GM18951 (cell line): Measurements from ENCODE around the gene SLFNL1.

Source experiments
- POLR2A ChIP-seq: IDR thresholded peaks from 4 replicates; pipeline ENCODE4 v1.6.1; 2011; ENCODE audit warnings: mild to moderate bottlenecking; ENCODE audit not compliant: insufficient read length, insufficient read depth; ENCODE audit errors: extremely low read depth
- in situ Hi-C: fragments of 300-500 bp; cut with MboI; formaldehyde crosslinking; loops from one replicate; pipeline ENCODE4 v1.12.0; 2022; ENCODE audit warnings: low sequenced_read_pairs, mixed read lengths, inconsistent platforms; ENCODE audit not compliant: unreplicated experiment

SLFNL1 gene

DNA sequence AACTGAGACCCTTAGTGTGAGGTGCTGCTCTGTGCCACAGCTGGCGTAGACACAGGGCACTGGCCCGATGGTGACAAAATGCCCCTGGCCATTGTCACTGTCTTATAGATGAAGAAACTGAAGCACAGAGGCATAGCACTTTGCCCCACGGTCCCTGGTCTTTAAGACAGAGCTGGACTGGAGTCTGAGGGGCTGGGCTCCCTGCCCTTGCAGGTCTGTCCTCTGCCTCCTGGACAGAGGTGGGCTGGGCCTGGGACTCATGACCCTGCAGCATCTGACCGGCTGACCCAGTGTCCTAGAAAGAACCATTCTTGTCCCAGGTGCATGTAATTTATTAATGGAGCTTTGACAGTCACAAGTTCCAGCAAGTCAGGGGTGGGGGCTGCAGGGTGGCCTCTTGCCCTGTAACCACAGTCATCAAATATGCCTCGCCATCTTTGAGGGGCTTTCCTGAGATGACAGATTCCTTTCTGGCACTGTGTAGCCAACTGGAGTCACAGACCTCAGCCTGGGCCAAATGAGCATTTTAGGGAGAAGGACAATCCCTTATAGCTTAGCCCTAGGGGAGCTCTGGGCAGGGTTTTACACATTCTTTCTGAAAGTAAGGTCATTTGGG lies 6.1 kb downstream of the SLFNL1 start:
- no peak for TF ChIP-seq POLR2A
- in situ Hi-C loops, result no loop called here

DNA sequence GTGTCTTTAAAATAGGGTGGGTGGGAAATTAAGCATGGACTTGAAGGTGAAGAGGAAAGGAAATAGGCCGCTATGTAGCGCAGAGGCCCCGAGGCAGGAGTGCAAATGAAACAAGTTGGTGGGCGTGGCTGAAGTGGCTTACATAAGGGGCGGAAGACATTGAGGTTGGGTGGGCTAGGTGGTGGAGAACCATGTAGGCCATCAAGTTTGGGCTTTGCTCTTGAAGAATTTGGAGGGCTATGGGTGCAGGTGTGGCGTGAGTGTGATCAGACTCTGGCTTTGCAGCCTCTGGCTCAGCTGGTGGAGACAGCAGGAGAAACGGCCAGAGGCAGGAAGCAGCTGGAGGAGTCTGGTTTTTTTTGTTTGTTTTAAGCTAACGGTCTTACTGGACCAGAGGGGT lies 6.7 kb downstream of the SLFNL1 start:
- no peak for TF ChIP-seq POLR2A
- in situ Hi-C loops, result no loop called here

DNA sequence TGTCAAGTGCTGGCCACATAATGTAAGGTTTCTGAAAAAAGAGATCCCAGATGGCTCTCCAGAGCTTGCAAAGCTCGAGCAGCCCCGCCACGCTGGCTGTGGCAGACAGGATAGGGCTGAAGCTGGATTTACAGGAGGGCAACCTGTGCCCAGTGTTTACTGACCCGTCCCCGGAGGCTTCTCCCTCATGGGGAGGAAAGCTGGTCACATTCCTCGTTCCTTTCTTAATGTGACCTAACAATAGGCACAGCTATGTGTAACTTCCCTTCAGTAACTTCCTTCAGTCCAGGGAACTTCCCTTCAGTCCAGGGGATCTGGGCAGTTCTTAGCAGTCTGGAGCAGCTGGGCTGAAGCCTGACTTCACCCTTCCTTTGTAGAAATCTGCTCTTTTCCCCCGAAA lies 7.7 kb downstream of the SLFNL1 start:
- in situ Hi-C loops, result no loop called here
- no peak for TF ChIP-seq POLR2A

DNA sequence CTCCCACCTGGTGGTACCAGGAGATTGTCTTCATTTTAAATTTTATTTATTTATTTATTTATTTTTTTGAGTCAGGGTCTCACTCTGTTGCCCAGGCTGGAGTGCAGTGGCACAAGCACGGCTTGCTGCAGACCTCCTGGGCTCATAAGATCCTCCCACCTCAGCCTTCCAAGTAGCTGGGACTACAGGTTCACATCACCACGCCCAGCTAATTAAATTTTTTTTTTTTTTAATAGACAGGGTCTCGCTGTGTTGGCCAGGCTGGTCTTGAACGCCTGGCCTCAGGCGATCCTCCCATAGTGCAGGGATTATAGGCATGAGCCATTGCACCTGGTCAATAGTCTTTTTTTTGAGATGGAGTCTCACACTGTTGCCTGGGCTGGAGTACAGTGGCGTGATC lies 8.5 kb downstream of the SLFNL1 start:
- no peak for TF ChIP-seq POLR2A
- in situ Hi-C loops, result no loop called here

DNA sequence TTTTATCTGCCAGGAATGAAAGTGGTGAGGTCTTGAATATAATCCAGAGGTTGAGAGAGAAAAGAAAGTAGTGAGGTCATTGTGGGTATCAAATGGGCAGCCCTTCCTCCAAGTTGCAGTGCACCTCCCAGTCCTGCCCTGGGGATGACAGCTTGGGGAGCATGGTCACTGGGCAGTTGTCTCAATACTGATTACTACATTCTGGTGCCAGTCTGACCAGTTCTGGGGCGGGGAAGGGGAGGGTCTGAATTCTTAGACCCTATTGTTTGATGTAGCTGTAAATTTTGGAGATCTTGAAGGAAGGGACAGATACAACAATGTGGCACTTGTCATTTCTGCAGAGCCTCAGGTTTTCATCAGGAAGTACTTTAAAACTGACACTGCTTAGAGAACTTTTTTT lies 11.2 kb downstream of the SLFNL1 start:
- TF ChIP-seq POLR2A, result no peak

DNA sequence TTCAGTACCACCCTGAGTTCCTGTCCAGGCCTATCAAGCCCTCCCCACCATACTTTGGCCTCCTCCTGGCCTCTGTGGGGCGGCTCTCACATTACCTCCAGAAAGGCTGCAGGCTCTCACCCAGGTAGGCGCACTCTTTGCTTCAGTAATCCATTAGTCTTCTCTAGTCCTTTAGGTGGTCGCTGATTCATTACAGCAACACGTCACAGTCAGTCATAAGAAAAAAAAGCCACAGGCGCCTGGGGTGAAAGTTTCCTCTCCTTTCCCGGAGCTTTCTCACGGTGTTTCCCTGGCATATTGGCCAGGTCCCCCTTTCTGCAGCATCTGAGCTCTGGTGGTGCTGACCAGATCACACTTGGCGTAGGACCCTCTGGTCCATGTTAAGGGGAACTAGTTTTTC lies 12.1 kb downstream of the SLFNL1 start:
- in situ Hi-C loops, result no loop called here

More for the DNA sequence above, 11.2 kb downstream of the SLFNL1 start:
- in situ Hi-C loops, result no loop called here

DNA sequence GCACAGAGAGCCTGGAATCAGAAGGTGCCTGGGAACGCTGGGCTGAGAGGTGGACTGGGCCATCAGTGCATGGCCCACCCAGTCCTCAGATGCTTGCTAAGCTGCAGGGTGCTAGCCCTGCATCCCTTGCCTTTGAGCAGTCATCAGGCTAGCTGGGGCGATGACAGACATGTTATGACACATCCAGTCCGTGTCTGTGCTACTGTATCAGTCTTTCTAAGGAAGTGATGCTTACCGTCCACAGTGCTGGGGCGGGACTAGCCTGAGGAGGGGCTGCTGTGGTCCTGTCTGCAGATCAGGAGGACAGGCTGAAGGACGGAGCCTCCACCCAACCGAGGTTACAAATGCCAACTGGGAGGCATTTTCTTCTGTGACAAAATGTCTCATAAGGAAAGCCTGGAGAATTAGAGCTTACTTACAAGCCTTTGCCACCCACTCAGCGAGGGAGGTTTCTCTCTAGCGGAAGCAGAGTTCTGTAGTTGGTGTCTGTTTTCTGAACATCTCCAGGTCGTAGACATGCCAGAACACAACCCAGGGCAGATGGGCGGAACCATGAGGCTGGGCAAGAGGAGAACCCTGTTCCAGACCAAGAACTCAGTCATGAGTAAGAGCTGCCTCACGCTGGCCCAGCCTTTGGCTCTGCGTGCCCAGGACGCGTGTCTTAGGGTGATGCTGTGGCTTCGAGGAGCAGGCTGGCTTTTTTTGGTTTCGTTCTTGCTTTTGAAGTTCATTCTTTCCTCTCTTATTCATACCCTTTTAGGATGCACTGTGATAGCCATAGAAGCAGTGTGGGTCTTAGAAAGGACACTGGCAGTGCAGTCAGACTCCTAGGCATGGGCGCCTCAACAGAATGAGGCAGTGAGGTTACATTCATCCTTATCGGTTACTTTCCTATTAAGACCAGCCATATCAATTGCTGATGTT lies 14.3 kb downstream of the SLFNL1 start:
- TF ChIP-seq POLR2A, result no peak
- in situ Hi-C loops, result no loop called here

More for the DNA sequence above, 12.1 kb downstream of the SLFNL1 start:
- no peak for TF ChIP-seq POLR2A

DNA sequence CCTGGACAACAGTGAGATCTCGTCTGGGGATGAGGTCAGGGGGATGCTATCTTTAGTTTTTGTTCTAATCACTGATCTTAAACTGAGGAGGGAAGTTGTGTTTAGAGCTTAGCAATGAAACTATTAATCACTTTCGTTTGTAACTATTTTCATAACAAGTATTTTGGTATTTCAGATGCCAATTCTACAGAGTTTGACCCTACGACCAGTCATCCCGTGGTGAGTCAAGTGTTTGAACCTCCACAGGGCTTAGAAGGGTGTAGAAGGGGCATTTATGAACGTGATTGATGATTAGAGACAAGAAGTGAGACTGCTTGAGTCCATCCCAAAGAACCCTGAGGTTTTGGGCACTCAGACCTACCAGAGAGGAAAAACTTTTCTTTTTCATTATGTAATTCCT lies 15.6 kb downstream of the SLFNL1 start:
- TF ChIP-seq POLR2A, result no peak
- in situ Hi-C loops, result no loop called here

DNA sequence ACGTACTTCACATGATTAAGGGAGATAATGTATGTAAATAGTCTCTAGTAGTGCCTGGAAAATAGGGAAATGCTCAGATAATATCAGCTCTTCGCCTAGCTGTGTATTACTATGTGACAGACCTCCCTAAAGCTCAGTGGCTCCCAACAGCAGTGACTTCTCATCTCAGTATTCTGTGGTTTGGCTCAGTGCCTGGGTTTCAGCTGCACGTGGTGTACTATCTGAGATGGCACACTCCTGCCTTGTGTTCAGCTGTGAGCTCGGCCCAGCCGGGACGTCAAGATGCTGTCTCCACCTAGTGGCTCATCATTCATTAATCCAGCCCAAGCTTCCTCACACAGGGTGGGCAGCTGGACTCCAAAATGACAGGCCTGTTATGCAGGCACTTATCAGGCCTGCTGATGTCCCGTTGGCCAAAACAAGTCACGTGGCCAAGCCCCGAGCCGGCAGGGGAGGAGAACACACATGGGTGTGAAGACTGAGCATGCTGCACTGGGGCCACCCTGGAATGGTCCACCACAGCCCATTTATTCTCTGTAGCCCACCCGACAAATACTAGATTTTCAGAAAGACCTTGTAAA lies 17.8 kb downstream of the SLFNL1 start:
- in situ Hi-C loops, result no loop called here
- no peak for TF ChIP-seq POLR2A

DNA sequence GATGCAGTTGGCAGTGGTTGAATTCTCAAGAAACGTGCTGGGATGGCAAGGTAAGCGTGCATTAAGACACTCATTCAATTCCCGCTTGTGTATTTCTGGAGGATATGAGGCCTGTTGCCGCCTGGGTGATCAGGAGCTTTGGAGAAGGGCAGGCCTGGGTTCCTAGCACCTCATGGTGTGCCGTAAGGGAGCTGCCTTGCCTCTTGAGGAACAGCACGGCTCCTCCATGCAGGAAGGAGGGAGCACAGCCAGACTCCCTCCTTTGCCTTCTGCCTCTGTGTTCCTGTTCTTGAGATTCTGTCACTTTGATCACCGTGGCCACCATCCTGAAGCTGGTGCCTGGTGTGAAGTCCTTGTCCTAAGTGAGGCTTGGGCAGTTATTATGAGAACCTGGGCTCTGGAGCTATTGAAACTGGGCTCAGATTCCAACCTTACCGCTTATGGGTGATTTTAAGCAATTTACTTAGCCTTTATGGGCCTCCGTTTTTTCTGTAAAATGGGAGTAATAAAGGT lies 18.3 kb downstream of the SLFNL1 start:
- in situ Hi-C loops, result no loop called here
- TF ChIP-seq POLR2A, result no peak

DNA sequence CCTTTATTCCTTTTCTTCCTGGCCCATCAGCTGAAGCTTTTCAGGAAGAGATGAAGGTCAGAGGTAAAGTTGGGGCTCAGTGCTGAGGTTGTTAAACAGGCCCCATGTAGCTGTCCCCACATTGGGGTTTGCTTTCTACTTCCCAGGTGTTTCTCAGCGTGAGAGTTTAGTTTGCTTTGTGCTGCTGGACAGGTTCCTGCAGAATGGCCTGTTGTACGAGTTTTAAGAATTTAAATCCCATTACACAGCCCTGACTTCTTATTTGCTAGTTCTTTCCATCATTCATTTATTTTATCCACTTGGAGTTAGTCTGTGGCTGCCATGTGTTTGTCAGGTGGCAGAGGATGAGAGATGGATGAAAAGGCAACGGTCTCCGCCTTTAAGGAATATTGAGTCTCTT lies 22.9 kb downstream of the SLFNL1 start:
- in situ Hi-C loops, result no loop called here
- no peak for TF ChIP-seq POLR2A

DNA sequence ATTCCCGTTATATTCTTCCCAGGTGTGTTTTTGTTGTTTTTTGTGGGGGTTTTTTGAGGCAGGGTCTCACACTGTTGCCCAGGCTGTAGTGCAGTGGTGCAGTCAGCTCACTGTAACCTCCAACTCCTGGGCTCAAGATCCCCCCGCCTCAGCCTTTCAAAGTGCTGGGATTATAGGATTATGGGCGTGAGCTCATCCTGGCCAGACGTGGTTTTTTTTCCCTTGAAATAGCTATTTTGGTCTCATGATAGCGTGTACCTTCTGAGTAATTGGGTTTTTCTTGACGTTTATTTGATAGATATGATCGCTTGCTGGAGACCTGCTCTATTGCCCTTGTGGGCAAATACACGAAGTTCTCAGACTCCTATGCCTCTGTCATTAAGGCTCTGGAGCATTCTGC lies 24.4 kb downstream of the SLFNL1 start:
- in situ Hi-C loops, result no loop called here
- no peak for TF ChIP-seq POLR2A

DNA sequence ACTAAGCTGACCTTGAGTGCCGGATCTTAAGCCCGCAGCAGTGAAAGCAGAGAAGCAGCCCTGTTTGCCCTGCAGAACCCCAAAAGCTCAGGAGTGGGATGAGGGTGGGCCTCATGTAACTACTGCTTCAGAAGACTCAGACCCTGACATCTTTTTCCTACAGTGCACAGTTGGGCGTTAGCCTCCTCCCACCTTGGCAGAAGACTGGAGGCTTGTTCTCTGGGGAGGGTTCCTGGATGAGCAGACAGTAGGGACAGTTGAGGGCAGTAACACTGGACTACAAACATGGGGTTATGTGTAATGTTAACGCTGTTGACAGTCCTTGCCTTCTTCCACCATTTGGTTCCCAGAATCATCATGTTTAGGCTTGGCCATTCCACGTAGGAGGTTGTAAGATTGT lies 32.5 kb downstream of the SLFNL1 start:
- TF ChIP-seq POLR2A, result no peak
- in situ Hi-C loops, result no loop called here
